CD14-positive monocyte (primary cell): ENCODE measurements around the gene TRIM47. TPM values are rescaled to one million over a fixed set of nuclear protein-coding genes. Genes with fewer than 3 reads are reported as not detected.
"Not testable (repeated sequence)": the region's sequence is repeated elsewhere in the genome, so short reads cannot be mapped to it uniquely, and the experiment has no call there.

Experiments used
- DNase-seq, 3 donors: peaks; one replicate each; pipeline ENCODE4 v3.0.0-alpha.2; 2011 to 2022
- H2AFZ ChIP-seq: 2 replicates; pipeline ENCODE4 v1.6.0; 2012; ENCODE audit warnings: mild to moderate bottlenecking, low read depth, low read length, inconsistent platforms; ENCODE audit not compliant: insufficient read depth, poor library complexity, severe bottlenecking
- H3K27ac ChIP-seq, 2 donors: 1 replicate in 1 of 2; 2 replicates in 1 of 2; pipeline ENCODE4 v1.5.1; 2012 to 2013; ENCODE audit warnings: low read length in 2 of 2, control low read depth in 1 of 2, inconsistent platforms in 1 of 2, low read depth in 1 of 2, mild to moderate bottlenecking in 1 of 2
- H3K27me3 ChIP-seq, 2 donors: one replicate each; pipeline versions ENCODE4 v1.6.0 to v1.6.1; 2011 to 2013; ENCODE audit warnings: low read length in 2 of 2; ENCODE audit not compliant: control insufficient read depth in 2 of 2, insufficient read depth in 2 of 2
- H3K36me3 ChIP-seq, 2 donors: replicated peaks in 1 of 2; 1 replicate in 1 of 2; 2 replicates in 1 of 2; pipeline versions ENCODE4 v1.5.1 to v1.6.1; 2012 to 2013; ENCODE audit warnings: low read length in 2 of 2, control low read depth in 1 of 2, inconsistent platforms in 1 of 2, mild to moderate bottlenecking in 1 of 2; ENCODE audit not compliant: insufficient read depth in 2 of 2, control insufficient read depth in 1 of 2
- H3K4me1 ChIP-seq, 2 donors: 1 replicate in 1 of 2; 2 replicates in 1 of 2; pipeline versions ENCODE4 v1.5.1 to v1.6.1; 2012 to 2013; ENCODE audit warnings: low read length in 2 of 2, control low read depth in 1 of 2, inconsistent platforms in 1 of 2, mild to moderate bottlenecking in 1 of 2, moderate library complexity in 1 of 2; ENCODE audit not compliant: insufficient read depth in 2 of 2, control insufficient read depth in 1 of 2
- H3K4me2 ChIP-seq: replicated peaks from 2 replicates; pipeline ENCODE3; 2012; ENCODE audit warnings: low read length, moderate library complexity, mild to moderate bottlenecking; ENCODE audit not compliant: poor library complexity, severe bottlenecking; ENCODE audit errors: extremely low read depth
- H3K4me3 ChIP-seq, 3 experiments: fragments of 200-600 bp in 1 of 3; sonication (generic) in 1 of 3; replicated peaks in 1 of 3; 1 replicate in 2 of 3; 2 replicates in 1 of 3; pipeline ENCODE4 v1.5.1; 2011 to 2013; ENCODE audit warnings: low read length in 3 of 3, mild to moderate bottlenecking in 3 of 3, control low read depth in 2 of 3, low read depth in 2 of 3, inconsistent platforms in 1 of 3, moderate library complexity in 1 of 3
- H3K79me2 ChIP-seq: 2 replicates; pipeline ENCODE4 v1.6.0; 2012; ENCODE audit warnings: mild to moderate bottlenecking, control low read depth, inconsistent platforms, low read length, moderate library complexity; ENCODE audit not compliant: insufficient read depth
- H3K9ac ChIP-seq: 2 replicates; pipeline ENCODE4 v1.6.0; 2017; ENCODE audit warnings: low read length, mild to moderate bottlenecking; ENCODE audit not compliant: insufficient read depth, poor library complexity, severe bottlenecking
- H3K9me3 ChIP-seq, 2 donors: replicated peaks in 1 of 2; 1 replicate in 1 of 2; 2 replicates in 1 of 2; pipeline versions ENCODE4 v1.5.1 to v1.6.1; 2012 to 2013; ENCODE audit warnings: low read length in 2 of 2, control low read depth in 1 of 2; ENCODE audit not compliant: control insufficient read depth in 1 of 2, insufficient read depth in 1 of 2
- H4K20me1 ChIP-seq: 2 replicates; pipeline ENCODE4 v1.6.0; 2012; ENCODE audit warnings: mild to moderate bottlenecking, low read length, control low read depth, moderate library complexity; ENCODE audit not compliant: insufficient read depth
- H3K27ac Mint-ChIP-seq, 7 donors: one replicate each; pipeline ENCODE4 v1.8.0; 2020; ENCODE audit warnings: mild to moderate bottlenecking in 7 of 7, mixed read lengths in 7 of 7, moderate library complexity in 6 of 7, inconsistent platforms in 2 of 7
- H3K27me3 Mint-ChIP-seq, 3 donors: one replicate each; pipeline ENCODE4 v1.8.0; 2021 to 2022; ENCODE audit warnings: low read depth in 3 of 3, mild to moderate bottlenecking in 3 of 3, mixed read lengths in 3 of 3, moderate library complexity in 3 of 3, inconsistent platforms in 1 of 3
- H3K36me3 Mint-ChIP-seq, 2 donors: one replicate each; pipeline ENCODE4 v1.8.0; 2020; ENCODE audit warnings: mixed read lengths in 2 of 2, inconsistent platforms in 1 of 2, mild to moderate bottlenecking in 1 of 2
- H3K4me1 Mint-ChIP-seq: one replicate; pipeline ENCODE4 v1.8.0; 2020; ENCODE audit warnings: mild to moderate bottlenecking, mixed read lengths
- H3K4me3 Mint-ChIP-seq, 2 donors: one replicate each; pipeline ENCODE4 v1.8.0; 2020; ENCODE audit warnings: mild to moderate bottlenecking in 2 of 2, mixed read lengths in 2 of 2, moderate library complexity in 1 of 2
- H3K9me3 Mint-ChIP-seq, 7 donors: one replicate each; pipeline ENCODE4 v1.8.0; 2020 to 2022; ENCODE audit warnings: mixed read lengths in 7 of 7, mild to moderate bottlenecking in 6 of 7, moderate library complexity in 6 of 7, inconsistent platforms in 2 of 7
- CTCF ChIP-seq: fragments of 200-600 bp; IDR thresholded peaks from one replicate; pipeline ENCODE4 v1.8.0; 2022; ENCODE audit warnings: antibody characterized with exemption, mild to moderate bottlenecking
- WGBS: methylation state at CpG from one replicate; pipeline ENCODE4 v1.1.5; 2013; ENCODE audit warnings: missing lambda C conversion rate; ENCODE audit not compliant: insufficient coverage; 5-methylcytosine and 5-hydroxymethylcytosine counted together
- intact Hi-C, 2 donors: fragments of 100-400 bp; cut with micrococcal nuclease; formaldehyde crosslinking; loops; one replicate each; pipeline versions ENCODE4 v1.15.0 to v1.15.1; 2023
- polyA plus RNA-seq, 3 donors: library from polyadenylated mRNA; depleted of rRNA in 1 of 3; unstranded in 2 of 3; stranded (reverse) in 1 of 3; fragments of 300-500 nt in 2 of 3; fragments of >200 nt in 1 of 3; fragmentation: Illumina TruSeq in 2 of 3; gene quantifications; 1 replicate in 2 of 3; 2 replicates in 1 of 3; pipeline ENCODE4 v1.2.3, GENCODE V29; 2012 to 2021

Gene TRIM47
- polyA plus RNA-seq, 3 donors: 0.20 TPM; not detected in 2

DNA sequence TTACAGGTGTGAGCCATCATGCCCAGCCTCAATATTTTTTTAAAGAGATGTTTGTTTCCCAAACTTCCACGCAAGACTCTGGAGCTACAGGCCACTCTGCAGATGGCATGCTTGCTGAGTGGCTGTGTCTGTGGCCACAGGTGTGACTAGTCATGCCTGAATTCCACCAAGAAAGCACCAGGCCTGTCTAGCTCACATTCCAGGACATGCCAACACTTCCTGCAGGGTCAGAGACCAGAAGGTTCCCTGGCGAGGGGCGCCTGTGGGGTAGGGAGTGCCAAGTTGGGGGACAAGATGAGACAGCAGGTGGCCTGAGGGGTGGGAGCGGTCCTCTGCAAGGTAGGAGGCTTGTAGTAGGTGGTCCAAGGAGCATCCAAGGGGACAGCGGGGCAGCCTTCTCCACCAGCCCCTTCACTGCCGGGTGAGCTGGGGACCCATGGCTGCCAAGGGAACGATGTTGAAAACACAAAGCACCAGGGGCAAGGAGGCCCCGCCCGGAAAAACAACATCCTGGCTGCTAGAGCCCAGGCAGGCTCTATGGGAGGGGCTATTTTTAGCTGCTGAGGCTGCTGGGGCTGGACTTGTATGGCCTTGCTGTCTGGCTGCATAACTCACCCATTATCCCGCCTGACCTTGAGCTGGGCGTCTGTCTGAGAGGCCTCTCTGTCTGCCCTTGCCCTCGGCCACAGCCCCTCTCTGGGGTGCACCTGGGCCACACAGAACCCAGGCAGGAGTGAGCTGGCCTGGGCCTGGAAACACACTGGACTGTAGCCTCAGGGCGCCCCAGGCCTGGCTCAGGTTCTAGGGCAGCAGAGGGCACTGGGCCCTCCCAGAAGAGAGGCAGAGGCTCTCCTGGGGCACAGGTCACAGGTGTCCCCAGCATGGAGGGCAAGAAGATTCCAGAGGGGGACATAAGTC, 5.7 kb downstream of the TRIM47 start:
- no peak for TF ChIP-seq CTCF
- H3K36me3 Mint-ChIP-seq: peaks cover 2 to 6% of the 10 kb centered on the region in 2 donors
- intact Hi-C loops: no loop called here
- DNase-seq: no peak
- peaks cover 19% of the 10 kb centered on the region for H3K4me1 Mint-ChIP-seq
- 67% methylated on average over 8 of the region's 13 CpGs for WGBS
- peaks cover 21 to 23% of the 10 kb centered on the region in 2 donors for H3K4me1 ChIP-seq
- no peak overlapping the region for H3K4me2 ChIP-seq
- H3K27ac ChIP-seq: no peak overlapping the region
- H3K9ac ChIP-seq: no peak overlapping the region
- H3K27ac Mint-ChIP-seq: no peak overlapping the region
- no peak overlapping the region for H3K4me3 ChIP-seq
- no peaks in the 10 kb centered on the region for H3K79me2 ChIP-seq
- no peaks in the 10 kb centered on the region for H4K20me1 ChIP-seq
- H3K4me3 Mint-ChIP-seq: no peak overlapping the region
- peaks cover 25 to 33% (median 26%) of the 10 kb centered on the region in 3 donors for H3K27me3 Mint-ChIP-seq
- H3K9me3 ChIP-seq: no peaks in the 10 kb centered on the region
- peaks cover 7 to 24% of the 10 kb centered on the region in 2 donors for H3K27me3 ChIP-seq
- no peaks in the 10 kb centered on the region for H3K36me3 ChIP-seq
- peaks cover 0 to 6% (median 3%) of the 10 kb centered on the region in 7 donors for H3K9me3 Mint-ChIP-seq
- H2AFZ ChIP-seq: no peak overlapping the region

GRCh38 chr17:75870228-75870627, 8.2 kb downstream of the TRIM47 start:
- intact Hi-C loops, H3K4me2 ChIP-seq, H3K4me3 Mint-ChIP-seq, H4K20me1 ChIP-seq, H3K79me2 ChIP-seq, H3K9me3 ChIP-seq, H3K27me3 ChIP-seq, H3K36me3 ChIP-seq, H3K36me3 Mint-ChIP-seq, H3K4me3 ChIP-seq, H3K9me3 Mint-ChIP-seq, H3K27me3 Mint-ChIP-seq, H3K27ac ChIP-seq, H3K4me1 ChIP-seq, H2AFZ ChIP-seq, H3K9ac ChIP-seq, H3K4me1 Mint-ChIP-seq, DNase-seq: not testable (repeated sequence)
- H3K27ac Mint-ChIP-seq: peak overlapping the region in 1 of 7 donors; percentile 46
- WGBS: 97% methylated on average over 5 of the region's 10 CpGs
